Suprapubic skin (tissue), 4 donors: ENCODE data around the gene CD300LF. TPM values are rescaled to one million over a fixed set of nuclear protein-coding genes. Genes with fewer than 3 reads are reported as not detected.

Experiments used
- DNase-seq, 2 donors: peaks; one replicate each; pipeline ENCODE4 v3.0.0-alpha.2; 2019; ENCODE audit warnings: low spot score in 2 of 2
- H3K27ac ChIP-seq: fragments of 200-600 bp; sonication (generic); one replicate; pipeline ENCODE4 v1.5.1; 2019
- H3K27me3 ChIP-seq: fragments of 200-600 bp; sonication (generic); one replicate; pipeline ENCODE4 v1.5.1; 2019
- H3K36me3 ChIP-seq: fragments of 200-600 bp; sonication (generic); one replicate; pipeline ENCODE4 v1.5.1; 2019
- H3K4me1 ChIP-seq: fragments of 200-600 bp; sonication (generic); one replicate; pipeline ENCODE4 v1.5.1; 2019
- H3K4me3 ChIP-seq: fragments of 200-600 bp; sonication (generic); one replicate; pipeline ENCODE4 v1.5.1; 2019; ENCODE audit warnings: mild to moderate bottlenecking
- H3K9me3 ChIP-seq: fragments of 200-600 bp; sonication (generic); one replicate; pipeline ENCODE4 v1.5.1; 2019
- CTCF ChIP-seq, 2 donors: fragments of 200-600 bp in 1 of 2; fragments of 450-650 bp in 1 of 2; sonication (generic) in 1 of 2; IDR thresholded peaks; one replicate each; pipeline ENCODE4 v1.5.1; 2016 to 2019; ENCODE audit warnings: antibody characterized with exemption in 2 of 2, mild to moderate bottlenecking in 1 of 2, moderate library complexity in 1 of 2
- EP300 ChIP-seq: sonication (generic); formaldehyde crosslinking; IDR thresholded peaks from one replicate; pipeline ENCODE4 v1.6.1; 2017; ENCODE audit warnings: antibody characterized with exemption
- POLR2A ChIP-seq, 2 donors: fragments of 450-650 bp; IDR thresholded peaks; one replicate each; pipeline ENCODE4 v1.6.1; 2017; ENCODE audit warnings: antibody characterized with exemption in 2 of 2, mild to moderate bottlenecking in 2 of 2, moderate library complexity in 2 of 2
- POLR2AphosphoS5 ChIP-seq, 3 donors: sonication (generic); formaldehyde crosslinking; IDR thresholded peaks; one replicate each; pipeline ENCODE4 v1.6.1; 2017; ENCODE audit warnings: antibody characterized with exemption in 3 of 3
- WGBS: methylation state at CpG from one replicate; pipeline ENCODE4 v1.1.5; 2018; 5-methylcytosine and 5-hydroxymethylcytosine counted together
- total RNA-seq, 4 donors: library from RNA; depleted of rRNA; stranded (reverse); fragments of >200 nt; gene quantifications; one replicate each; pipeline ENCODE4 v1.1.0, GENCODE V29; 2016

The CD300LF gene
- total RNA-seq, 4 donors from 2014 or later, result not detected

- DNase-seq, result no peak
- Histone ChIP-seq H3K36me3 (no peaks in the 10 kb centered on the region), H3K27me3 (peaks cover 17% of the 10 kb centered on the region), H3K9me3 (no peaks in the 10 kb centered on the region), H3K27ac (no peak overlapping the region), H3K4me1 (no peaks in the 10 kb centered on the region), H3K4me3 (no peak overlapping the region)
- no peak for TF ChIP-seq CTCF (IDR thresholded peaks at IDR 0.05)
- TF ChIP-seq EP300, result no peak
- no peak for TF ChIP-seq POLR2AphosphoS5 (IDR thresholded peaks at IDR 0.05)
- TF ChIP-seq POLR2A (IDR thresholded peaks at IDR 0.05), result no peak
- WGBS, result 69% methylated on average over 9 of the region's 9 CpGs
Measured at GRCh38 chr17:74699236-74699635, 13.5 kb downstream of the CD300LF start.

GRCh38 chr17:74698069-74698468 lies 14.7 kb downstream of the CD300LF start:
- peaks cover 11% of the 10 kb centered on the region for H3K27me3 ChIP-seq
- H3K27ac ChIP-seq, result no peak overlapping the region
- no peaks in the 10 kb centered on the region for H3K9me3 ChIP-seq
- no peak overlapping the region for H3K4me3 ChIP-seq
- H3K4me1 ChIP-seq, result no peaks in the 10 kb centered on the region
- DNase-seq, result no peak
- no peak for TF ChIP-seq POLR2A (IDR thresholded peaks at IDR 0.05)
- no peak for TF ChIP-seq POLR2AphosphoS5 (IDR thresholded peaks at IDR 0.05)
- TF ChIP-seq EP300, result no peak
- TF ChIP-seq CTCF (IDR thresholded peaks at IDR 0.05), result no peak
- H3K36me3 ChIP-seq, result no peaks in the 10 kb centered on the region
- WGBS, result 87% methylated on average over 7 of the region's 7 CpGs

GRCh38 chr17:74697515-74697914 lies 15.2 kb downstream of the CD300LF start:
- WGBS, result 80% methylated on average over 2 of the region's 2 CpGs

GRCh38 chr17:74695629-74696028 lies 17.1 kb downstream of the CD300LF start:
- H3K27ac ChIP-seq, result no peak overlapping the region
- H3K9me3 ChIP-seq, result no peaks in the 10 kb centered on the region
- WGBS, result 86% methylated on average over 10 of the region's 11 CpGs
- H3K4me3 ChIP-seq, result no peak overlapping the region
- no peaks in the 10 kb centered on the region for H3K4me1 ChIP-seq
- no peak for DNase-seq
- peaks cover 9% of the 10 kb centered on the region for H3K27me3 ChIP-seq
- no peaks in the 10 kb centered on the region for H3K36me3 ChIP-seq
- TF ChIP-seq EP300, result no peak
- TF ChIP-seq CTCF (IDR thresholded peaks at IDR 0.05), result no peak
- no peak for TF ChIP-seq POLR2AphosphoS5 (IDR thresholded peaks at IDR 0.05)
- no peak for TF ChIP-seq POLR2A (IDR thresholded peaks at IDR 0.05)

More at GRCh38 chr17:74697515-74697914, 15.2 kb downstream of the CD300LF start:
- DNase-seq, result no peak
- Histone ChIP-seq H3K27me3 (peaks cover 9% of the 10 kb centered on the region), H3K4me1 (no peaks in the 10 kb centered on the region), H3K4me3 (no peak overlapping the region), H3K36me3 (no peaks in the 10 kb centered on the region), H3K9me3 (no peaks in the 10 kb centered on the region), H3K27ac (no peak overlapping the region)
- TF ChIP-seq POLR2A (IDR thresholded peaks at IDR 0.05) (no peak), EP300 (no peak), POLR2AphosphoS5 (IDR thresholded peaks at IDR 0.05) (no peak), CTCF (IDR thresholded peaks at IDR 0.05) (no peak)

GRCh38 chr17:74694081-74694480 lies 18.6 kb downstream of the CD300LF start:
- TF ChIP-seq POLR2A (IDR thresholded peaks at IDR 0.05) (no peak), CTCF (IDR thresholded peaks at IDR 0.05) (no peak), POLR2AphosphoS5 (IDR thresholded peaks at IDR 0.05) (no peak), EP300 (no peak)
- H3K4me3 ChIP-seq, result no peak overlapping the region
- peaks cover 9% of the 10 kb centered on the region for H3K27me3 ChIP-seq
- H3K9me3 ChIP-seq, result no peaks in the 10 kb centered on the region
- DNase-seq, result no peak
- H3K36me3 ChIP-seq, result no peaks in the 10 kb centered on the region
- no peaks in the 10 kb centered on the region for H3K4me1 ChIP-seq
- no peak overlapping the region for H3K27ac ChIP-seq
- WGBS, result 86% methylated on average over 4 of the region's 4 CpGs
